GM23338 (cell line): ENCODE results near the gene PTPRA. TPM values are rescaled to one million over a fixed set of nuclear protein-coding genes. Genes with fewer than 3 reads are reported as not detected.

Experiments used
- ATAC-seq: fragments of 200-7000 bp; cut with Tn5 transposase; 3 replicates; pipeline ENCODE4 v1.9.1; 2020
- DNase-seq: peaks from one replicate; pipeline ENCODE4 v3.0.0-alpha.2; 2015; ENCODE audit warnings: low spot score
- H2AFZ ChIP-seq: fragments of 200-600 bp; sonication (generic); 2 replicates; pipeline ENCODE4 v1.8.0; 2016; ENCODE audit warnings: antibody characterized with exemption, mild to moderate bottlenecking, moderate library complexity
- H3F3A ChIP-seq: fragments of 200-600 bp; sonication (generic); replicated peaks from 2 replicates; pipeline ENCODE4 v1.8.0; 2017; ENCODE audit warnings: antibody characterized with exemption, mixed run types, low read depth
- H3K27ac ChIP-seq: fragments of 200-600 bp; sonication (generic); 2 replicates; pipeline ENCODE4 v1.6.1; 2016; ENCODE audit warnings: low read depth
- H3K27me3 ChIP-seq: fragments of 200-600 bp; sonication (generic); 2 replicates; pipeline ENCODE4 v1.8.0; 2016; ENCODE audit warnings: mild to moderate bottlenecking, mixed run types, moderate library complexity; ENCODE audit not compliant: insufficient read depth
- H3K36me3 ChIP-seq: fragments of 200-600 bp; sonication (generic); 2 replicates; pipeline ENCODE4 v1.8.0; 2016; ENCODE audit warnings: mild to moderate bottlenecking; ENCODE audit not compliant: insufficient read depth
- H3K4me1 ChIP-seq: fragments of 200-600 bp; sonication (generic); 2 replicates; pipeline ENCODE4 v1.8.0; 2016; ENCODE audit warnings: mild to moderate bottlenecking, moderate library complexity; ENCODE audit not compliant: insufficient read depth
- H3K4me2 ChIP-seq: fragments of 200-600 bp; sonication (generic); 2 replicates; pipeline ENCODE4 v1.7.1; 2017; ENCODE audit warnings: mixed run types
- H3K4me3 ChIP-seq: fragments of 200-600 bp; sonication (generic); 2 replicates; pipeline ENCODE4 v1.6.1; 2016; ENCODE audit warnings: mixed run types
- H3K79me2 ChIP-seq: fragments of 200-600 bp; sonication (generic); replicated peaks from 2 replicates; pipeline ENCODE4 v1.8.0; 2017; ENCODE audit warnings: mild to moderate bottlenecking; ENCODE audit not compliant: insufficient read depth
- H3K9me2 ChIP-seq: fragments of 200-600 bp; sonication (generic); 2 replicates; pipeline ENCODE4 v1.8.0; 2017; ENCODE audit not compliant: insufficient read depth
- H4K20me1 ChIP-seq: fragments of 200-600 bp; sonication (generic); replicated peaks from 2 replicates; pipeline ENCODE4 v1.8.0; 2017; ENCODE audit warnings: mild to moderate bottlenecking; ENCODE audit not compliant: insufficient read depth
- H3K27ac Mint-ChIP-seq: 2 replicates; pipeline ENCODE4 v1.8.0; 2020; ENCODE audit warnings: inconsistent platforms, mild to moderate bottlenecking, moderate library complexity, mixed read lengths
- H3K27me3 Mint-ChIP-seq: 3 replicates; pipeline ENCODE4 v1.8.0; 2022; ENCODE audit warnings: low read depth, mild to moderate bottlenecking, moderate library complexity, mixed read lengths, inconsistent platforms; ENCODE audit not compliant: insufficient read depth, poor library complexity
- H3K36me3 Mint-ChIP-seq: 3 replicates; pipeline ENCODE4 v1.8.0; 2021; ENCODE audit warnings: low read depth, mild to moderate bottlenecking, inconsistent platforms, moderate library complexity, mixed read lengths
- H3K4me1 Mint-ChIP-seq: 3 replicates; pipeline ENCODE4 v1.8.0; 2020; ENCODE audit warnings: mild to moderate bottlenecking, inconsistent platforms, mixed read lengths
- H3K4me3 Mint-ChIP-seq: 3 replicates; pipeline ENCODE4 v1.8.0; 2021; ENCODE audit warnings: moderate library complexity, mild to moderate bottlenecking, inconsistent platforms, mixed read lengths
- H3K9me3 Mint-ChIP-seq: 3 replicates; pipeline ENCODE4 v1.8.0; 2020; ENCODE audit warnings: moderate library complexity, mild to moderate bottlenecking, inconsistent platforms, mixed read lengths
- CREB1 ChIP-seq: fragments of 250-450 bp; sonication (Bioruptor Pico); IDR thresholded peaks from 2 replicates; pipeline ENCODE4 v1.5.0; 2020; ENCODE audit warnings: low read depth, mild to moderate bottlenecking, moderate library complexity
- CTCF ChIP-seq, 2 experiments: fragments of 200-600 bp in 1 of 2; sonication (generic) in 1 of 2; conservative IDR thresholded peaks; 2 replicates each; pipeline versions ENCODE4 v1.5.1 to v1.6.1; 2016 to 2017; ENCODE audit warnings: antibody characterized with exemption in 2 of 2, low read depth in 2 of 2, mild to moderate bottlenecking in 2 of 2, moderate library complexity in 1 of 2
- ETS1 ChIP-seq: IDR thresholded peaks from 2 replicates; pipeline ENCODE4 v1.6.1; 2016; ENCODE audit warnings: antibody characterized with exemption
- EZH2 ChIP-seq: fragments of 200-600 bp; sonication (generic); IDR thresholded peaks from one replicate; pipeline ENCODE4 v1.8.0; 2017; ENCODE audit warnings: antibody characterized with exemption, mild to moderate bottlenecking, low read depth; ENCODE audit not compliant: unreplicated experiment
- EZH2phosphoT487 ChIP-seq: fragments of 200-600 bp; sonication (generic); IDR thresholded peaks from one replicate; pipeline ENCODE4 v1.8.1; 2018; ENCODE audit warnings: antibody characterized with exemption; ENCODE audit not compliant: unreplicated experiment
- NANOG ChIP-seq: IDR thresholded peaks from 2 replicates; pipeline ENCODE4 v1.6.1; 2016; ENCODE audit warnings: antibody characterized with exemption, borderline replicate concordance
- POLR2AphosphoS5 ChIP-seq: IDR thresholded peaks from 2 replicates; pipeline ENCODE4 v1.6.1; 2016; ENCODE audit warnings: antibody characterized with exemption, low read depth
- REST ChIP-seq: IDR thresholded peaks from one replicate; pipeline ENCODE4 v1.6.1; 2018; ENCODE audit warnings: antibody characterized with exemption; ENCODE audit not compliant: unreplicated experiment
- STAT1 ChIP-seq: IDR thresholded peaks from one replicate; pipeline ENCODE4 v1.6.1; 2016; ENCODE audit warnings: antibody characterized with exemption; ENCODE audit not compliant: unreplicated experiment
- ZNF331 ChIP-seq: fragments of 250-450 bp; sonication (Bioruptor Pico); IDR thresholded peaks from 2 replicates; pipeline ENCODE4 v1.5.0; 2020; ENCODE audit warnings: low read depth, mild to moderate bottlenecking, moderate library complexity
- polyA plus RNA-seq: library from polyadenylated mRNA; unstranded; fragments of >200 nt; fragmentation: Nextera tagmentation; extraction: Ambion mirVana; gene quantifications from 2 replicates; pipeline ENCODE4 v1.2.1, GENCODE V29; 2016
- total RNA-seq: library from RNA; depleted of rRNA; stranded (reverse); fragments of >200 nt; shearing (Covaris generic); gene quantifications from 2 replicates; pipeline ENCODE4 v1.2.3, GENCODE V29; 2014

PTPRA gene
- total and polyA plus RNA-seq, 2 experiments from 2014 or later = 37.8 to 39.3 TPM

DNA sequence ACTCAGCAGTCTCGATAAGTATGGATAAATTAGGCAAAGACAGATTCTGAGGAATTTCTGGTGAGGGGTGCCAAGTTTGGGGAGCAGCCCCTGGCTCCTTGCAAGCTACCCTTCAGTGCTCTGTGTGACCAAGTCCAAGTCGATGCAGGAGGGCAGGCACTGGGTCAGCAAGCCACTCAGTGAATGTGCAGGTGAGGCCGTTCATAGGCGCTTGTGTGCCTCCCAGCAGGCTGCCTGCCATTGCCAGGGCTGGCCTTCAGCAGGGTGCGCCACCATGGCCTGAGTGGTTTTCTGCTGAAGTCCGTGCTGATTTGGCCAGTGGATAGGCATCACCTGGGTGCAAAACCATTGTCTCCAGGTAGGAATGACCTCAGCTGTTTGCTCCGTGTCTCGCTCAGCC lies 166.8 kb downstream of the PTPRA start (continued):
- TF ChIP-seq NANOG (no peak), POLR2AphosphoS5 (no peak), CREB1 (CRISPR knock-in tag) (no peak), STAT1 (no peak), CTCF (conservative IDR thresholded peaks at IDR 0.05; ENCODE audit: low read depth in 2 of 2) (no peak), ETS1 (no peak)

DNA sequence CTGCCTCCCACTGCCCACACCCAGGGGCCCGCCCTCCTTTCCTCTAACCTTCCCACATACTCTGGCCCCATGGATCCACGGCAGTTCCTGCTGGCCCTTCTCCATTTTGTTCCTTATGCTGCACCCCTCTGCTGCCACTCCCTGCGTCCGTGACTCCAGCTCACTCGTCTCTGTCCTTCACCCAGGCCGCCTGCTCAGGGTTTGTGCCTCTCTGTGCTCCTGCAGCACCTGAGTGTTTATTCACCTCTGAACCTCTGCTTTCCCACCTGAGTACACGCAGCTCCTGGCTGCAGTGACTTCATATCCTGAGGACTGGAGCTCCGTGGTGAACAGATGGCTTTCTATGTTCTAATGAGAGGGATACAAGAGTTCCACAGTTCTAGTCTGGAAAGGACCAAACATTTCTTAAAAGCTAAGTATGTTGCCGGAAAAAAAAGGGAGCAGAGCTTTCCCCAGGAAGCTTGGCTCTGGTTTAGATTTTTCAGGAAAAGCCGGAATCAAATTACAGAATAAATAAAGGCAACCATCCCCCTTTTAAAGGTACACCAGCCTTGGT lies 168.7 kb downstream of the PTPRA start:
- no peak for TF ChIP-seq EZH2phosphoT487
- no peak for TF ChIP-seq ZNF331 (CRISPR knock-in tag)
- TF ChIP-seq EZH2 = no peak
- TF ChIP-seq NANOG = no peak
- no peaks in the 10 kb centered on the region; the same call in 2 of the 3 replicates for H3K9me3 Mint-ChIP-seq
- peak; percentile 33 for DNase-seq
- H3K27me3 ChIP-seq = no peaks in the 10 kb centered on the region
- no peak overlapping the region for H2AFZ ChIP-seq
- no peaks in the 10 kb centered on the region for H4K20me1 ChIP-seq
- peaks cover 38% of the 10 kb centered on the region for H3K36me3 Mint-ChIP-seq
- H3K27ac Mint-ChIP-seq = peak overlapping the region; percentile 90
- peaks cover 5% of the 10 kb centered on the region for H3K79me2 ChIP-seq
- no peaks in the 10 kb centered on the region for H3F3A ChIP-seq
- no peaks in the 10 kb centered on the region for H3K36me3 ChIP-seq
- no peak for ATAC-seq
- H3K9me2 ChIP-seq = peaks cover 4% of the 10 kb centered on the region; the same call in 1 of the 2 replicates
- peaks cover 14% of the 10 kb centered on the region for H3K27me3 Mint-ChIP-seq
- peaks cover 24% of the 10 kb centered on the region for H3K4me1 ChIP-seq
- H3K4me3 Mint-ChIP-seq = peak overlapping the region; percentile 44
- peak overlapping the region; percentile 11 for H3K27ac ChIP-seq
- peaks cover 23% of the 10 kb centered on the region for H3K4me1 Mint-ChIP-seq
- H3K4me2 ChIP-seq = peak overlapping the region; percentile 44
- peak overlapping the region; percentile 35; the same call in 1 of the 2 replicates for H3K4me3 ChIP-seq

GRCh38 chr20:3042625-3043024 lies 169.3 kb downstream of the PTPRA start:
- H4K20me1 ChIP-seq = peaks cover 3% of the 10 kb centered on the region; the same call in 1 of the 2 replicates
- Mint-ChIP-seq H3K4me3 (peak overlapping the region; percentile 44), H3K27me3 (peaks cover 16% of the 10 kb centered on the region), H3K4me1 (peaks cover 25% of the 10 kb centered on the region), H3K27ac (no peak overlapping the region), H3K36me3 (peaks cover 43% of the 10 kb centered on the region), H3K9me3 (no peaks in the 10 kb centered on the region; the same call in 2 of the 3 replicates)
- H3K4me2 ChIP-seq = peak overlapping the region; percentile 44; the same call in 1 of the 2 replicates
- peak; percentile 33 for DNase-seq
- no peak overlapping the region; the same call in 1 of the 2 replicates for H3K4me3 ChIP-seq
- no peak for ATAC-seq
- TF ChIP-seq POLR2AphosphoS5 = 0 out of 2 replicates have a peak, but pooled peaks have one; percentile 20
- no peak for TF ChIP-seq REST
- 0 out of 2 replicates have a peak, but pooled peaks cover 3% of the 10 kb centered on the region for H3K36me3 ChIP-seq
- H3F3A ChIP-seq = no peaks in the 10 kb centered on the region
- H3K79me2 ChIP-seq = peaks cover 11% of the 10 kb centered on the region
- no peak overlapping the region for H2AFZ ChIP-seq
- no peaks in the 10 kb centered on the region for H3K27me3 ChIP-seq
- peaks cover 4% of the 10 kb centered on the region; the same call in 1 of the 2 replicates for H3K9me2 ChIP-seq
- peaks cover 24% of the 10 kb centered on the region for H3K4me1 ChIP-seq
- no peak overlapping the region for H3K27ac ChIP-seq
